HG03097 (cell line): ENCODE data around the gene HRH3.

Experiments used
- ATAC-seq: cut with Tn5 transposase; IDR thresholded peaks from one replicate; pipeline ENCODE4 v1.9.1; 2021; ENCODE audit not compliant: unreplicated experiment, low FRiP score

Gene HRH3

GRCh38 chr20:62216636-62217566, 3.2 kb downstream of the HRH3 start:
- no peak for ATAC-seq

GRCh38 chr20:62215991-62216635, 4.0 kb downstream of the HRH3 start:
- no peak for ATAC-seq

GRCh38 chr20:62215020-62215990, 4.8 kb downstream of the HRH3 start:
- no peak for ATAC-seq

GRCh38 chr20:62214067-62214466, 6.0 kb downstream of the HRH3 start:
- no peak for ATAC-seq

DNA sequence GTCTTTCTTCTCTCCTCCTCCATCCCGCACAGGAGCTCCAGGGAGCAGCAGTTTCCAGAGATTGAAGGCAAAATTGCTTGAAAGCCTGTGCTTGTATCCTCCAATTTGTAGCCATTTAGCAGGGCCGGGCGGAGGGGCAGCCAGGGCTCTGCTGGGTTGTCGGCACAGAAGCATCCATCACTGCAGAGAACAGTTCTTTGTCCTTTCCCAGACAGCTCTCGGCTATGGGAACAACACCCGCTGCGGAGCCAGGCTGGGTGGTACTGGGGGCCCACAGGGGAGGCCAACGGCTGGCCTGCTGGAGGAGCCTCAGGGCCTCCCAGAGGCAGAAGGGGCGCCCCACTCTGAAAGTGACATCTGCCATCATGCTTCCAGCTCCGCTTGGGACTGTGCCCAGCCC, 7.8 kb downstream of the HRH3 start:
- ATAC-seq = no peak

DNA sequence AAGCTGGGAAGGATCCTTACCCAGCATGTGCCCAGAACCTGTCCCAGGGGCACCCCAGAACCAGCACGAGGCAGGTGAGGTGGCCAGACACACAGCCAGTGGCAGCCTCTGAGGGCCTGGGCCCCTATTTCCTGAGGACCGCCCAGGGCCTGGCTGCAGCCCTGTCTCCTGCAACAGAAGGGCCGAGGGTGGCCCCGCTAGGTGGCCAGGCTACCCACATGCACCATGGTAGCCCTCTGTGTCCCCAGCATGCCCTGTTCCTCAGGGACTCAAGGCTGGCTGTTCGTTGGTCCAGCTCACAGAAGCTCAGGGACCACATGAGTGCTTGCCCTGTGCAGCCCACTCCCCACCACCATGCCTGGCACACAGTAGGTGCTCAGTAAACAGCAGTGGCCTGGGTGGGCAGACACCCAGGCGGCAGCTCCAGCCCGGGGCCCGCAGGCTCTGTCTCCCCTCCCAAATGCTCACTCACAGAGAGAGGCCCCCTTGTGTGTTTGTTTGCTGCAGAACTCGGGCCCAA, 8.2 kb downstream of the HRH3 start:
- ATAC-seq = no peak

- ATAC-seq = no peak
Observed at GRCh38 chr20:62211216-62211615, 8.9 kb downstream of the HRH3 start.

GRCh38 chr20:62210496-62210855, 9.6 kb downstream of the HRH3 start:
- ATAC-seq = no peak

DNA sequence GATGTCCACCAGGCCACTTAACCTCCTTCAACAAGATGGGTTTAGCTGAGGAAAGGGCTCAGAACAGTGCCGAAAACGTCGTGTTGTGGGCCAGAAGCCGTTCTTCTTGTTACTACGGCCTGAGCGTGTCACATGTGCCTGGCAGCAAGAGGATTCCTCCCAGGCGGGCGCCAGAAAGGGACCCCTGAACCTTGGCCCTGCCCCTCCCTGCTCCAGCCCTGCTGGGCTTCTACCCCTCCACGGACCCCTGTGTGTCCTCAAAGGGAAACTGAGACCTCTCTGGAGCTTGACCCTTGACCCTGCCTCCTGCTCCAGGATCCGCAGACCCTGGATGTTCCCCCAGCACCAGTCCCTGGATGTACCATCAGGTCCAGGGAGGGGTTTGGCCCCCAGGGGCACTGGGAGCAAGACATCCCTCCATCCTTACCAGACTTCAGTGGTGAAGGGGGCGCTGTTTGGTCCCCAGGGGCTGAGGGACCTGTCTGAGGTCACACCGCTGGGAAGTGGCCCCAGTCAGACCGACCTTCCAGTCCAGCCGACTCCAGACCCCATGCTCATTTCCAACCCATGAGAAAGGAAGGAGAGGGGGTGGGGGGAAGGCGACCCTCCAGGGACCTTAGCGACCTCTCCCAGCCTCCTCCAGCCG, 10.1 kb downstream of the HRH3 start:
- ATAC-seq = no peak

GRCh38 chr20:62208795-62209755, 11.0 kb downstream of the HRH3 start:
- no peak for ATAC-seq

- ATAC-seq = no peak
Observed at GRCh38 chr20:62208061-62208794, 11.8 kb downstream of the HRH3 start.

GRCh38 chr20:62206388-62206775, 13.7 kb downstream of the HRH3 start:
- no peak for ATAC-seq

GRCh38 chr20:62205618-62206387, 14.3 kb downstream of the HRH3 start:
- ATAC-seq = no peak

DNA sequence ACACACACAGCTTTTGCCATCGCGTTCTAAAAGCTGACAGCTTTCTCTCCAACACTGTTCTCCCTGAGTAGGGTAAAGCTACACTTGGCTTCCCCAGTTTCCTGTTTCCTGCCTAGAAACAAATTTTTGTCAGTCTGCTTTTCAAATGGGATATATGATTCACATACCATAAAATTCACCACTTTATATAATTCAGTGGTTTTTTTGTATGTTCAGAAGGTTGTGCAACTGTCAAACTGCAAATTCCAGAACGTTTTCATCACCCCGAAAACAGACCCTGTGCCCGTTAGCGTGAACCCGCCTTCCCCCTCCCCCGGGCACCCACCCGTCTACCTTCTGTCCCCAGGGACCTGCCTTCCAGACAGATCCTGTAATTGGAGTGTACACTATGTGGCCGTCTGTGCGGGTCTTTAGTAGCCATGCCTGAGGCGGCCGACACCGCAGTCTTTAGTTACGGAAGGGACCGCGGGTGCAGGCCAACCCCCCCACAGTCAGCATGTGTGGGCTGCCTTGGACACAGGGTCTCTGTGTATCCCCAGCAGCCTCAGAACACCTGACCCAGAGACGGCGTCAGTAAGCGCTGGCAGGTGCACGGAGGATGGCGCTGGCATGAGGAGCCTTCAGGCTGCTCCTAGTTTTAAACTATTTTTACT, 16.6 kb downstream of the HRH3 start:
- ATAC-seq = no peak

GRCh38 chr20:62202676-62203377, 17.3 kb downstream of the HRH3 start:
- ATAC-seq = no peak

DNA sequence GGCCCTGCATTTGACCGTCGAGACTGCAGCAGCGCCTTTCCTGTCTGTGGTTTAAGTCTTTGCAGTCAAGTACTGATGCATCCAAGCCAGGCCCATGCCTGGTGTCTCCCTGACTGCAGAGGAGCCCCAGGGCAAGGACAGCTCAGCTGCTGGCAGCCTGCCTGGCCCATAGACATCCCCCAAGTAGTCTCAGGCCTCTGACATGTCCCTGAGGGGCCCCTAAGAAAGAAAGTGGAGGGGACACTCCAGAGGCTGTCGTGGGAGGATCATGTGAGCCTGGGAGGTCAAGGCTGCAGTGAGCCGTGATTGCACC, 18.0 kb downstream of the HRH3 start:
- no peak for ATAC-seq
